ENCODE results near the gene SLC18A2.

Gene SLC18A2

GRCh38 chr10:117217196-117217761 lies 23.6 kb upstream of the SLC18A2 start:
- Histone ChIP-seq H3K4me3 (replicated peaks; ENCODE audit: low read depth, low read length) (peak overlapping the region; percentile 67), H3K36me3 (ENCODE audit: control insufficient read depth, insufficient read depth, low read length) (no peaks in the 10 kb centered on the region), H3K27me3 (replicated peaks; ENCODE audit: control insufficient read depth, insufficient read depth, low read length) (peaks cover 2% of the 10 kb centered on the region; the same call in 1 of the 2 replicates)
- TF ChIP-seq CTCF (IDR thresholded peaks at IDR 0.05; ENCODE audit: insufficient read depth, low read length, poor library complexity, severe bottlenecking): no peak
- DNase-seq (ENCODE audit: extremely low read depth, insufficient read length): peak; percentile 25

GRCh38 chr10:117218654-117219053 lies 22.3 kb upstream of the SLC18A2 start:
- no peak for DNase-seq (ENCODE audit: extremely low read depth, insufficient read length)
- no peak for TF ChIP-seq CTCF (IDR thresholded peaks at IDR 0.05; ENCODE audit: insufficient read depth, low read length, poor library complexity, severe bottlenecking)
- Histone ChIP-seq H3K27me3 (replicated peaks; ENCODE audit: control insufficient read depth, insufficient read depth, low read length) (peaks cover 2% of the 10 kb centered on the region; the same call in 1 of the 2 replicates), H3K4me3 (replicated peaks; ENCODE audit: low read depth, low read length) (no peak overlapping the region), H3K36me3 (ENCODE audit: control insufficient read depth, insufficient read depth, low read length) (no peaks in the 10 kb centered on the region)

GRCh38 chr10:117221156-117221711 lies 19.7 kb upstream of the SLC18A2 start:
- DNase-seq (ENCODE audit: extremely low read depth, insufficient read length): no peak
- no peak for TF ChIP-seq CTCF (IDR thresholded peaks at IDR 0.05; ENCODE audit: insufficient read depth, low read length, poor library complexity, severe bottlenecking)
- H3K27me3 ChIP-seq (replicated peaks; ENCODE audit: control insufficient read depth, insufficient read depth, low read length): peaks cover 2% of the 10 kb centered on the region; the same call in 1 of the 2 replicates
- H3K36me3 ChIP-seq (ENCODE audit: control insufficient read depth, insufficient read depth, low read length): no peaks in the 10 kb centered on the region
- H3K4me3 ChIP-seq (replicated peaks; ENCODE audit: low read depth, low read length): no peak overlapping the region

- Histone ChIP-seq H3K27me3 (replicated peaks; ENCODE audit: control insufficient read depth, insufficient read depth, low read length) (peaks cover 2% of the 10 kb centered on the region; the same call in 1 of the 2 replicates), H3K36me3 (ENCODE audit: control insufficient read depth, insufficient read depth, low read length) (no peaks in the 10 kb centered on the region), H3K4me3 (replicated peaks; ENCODE audit: low read depth, low read length) (no peak overlapping the region)
- DNase-seq (ENCODE audit: extremely low read depth, insufficient read length): no peak
- TF ChIP-seq CTCF (IDR thresholded peaks at IDR 0.05; ENCODE audit: insufficient read depth, low read length, poor library complexity, severe bottlenecking): no peak
Observed at GRCh38 chr10:117222552-117222951, 18.4 kb upstream of the SLC18A2 start.

- TF ChIP-seq CTCF (IDR thresholded peaks at IDR 0.05; ENCODE audit: insufficient read depth, low read length, poor library complexity, severe bottlenecking): no peak
- H3K4me3 ChIP-seq (replicated peaks; ENCODE audit: low read depth, low read length): no peak overlapping the region
- DNase-seq (ENCODE audit: extremely low read depth, insufficient read length): no peak
- no peaks in the 10 kb centered on the region for H3K36me3 ChIP-seq (ENCODE audit: control insufficient read depth, insufficient read depth, low read length)
- peaks cover 2% of the 10 kb centered on the region; the same call in 1 of the 2 replicates for H3K27me3 ChIP-seq (replicated peaks; ENCODE audit: control insufficient read depth, insufficient read depth, low read length)
Observed at GRCh38 chr10:117222976-117223692, 17.8 kb upstream of the SLC18A2 start.
